ENCODE data around the gene VSX2. TPM values are rescaled to one million over a fixed set of nuclear protein-coding genes. Genes with fewer than 3 reads are reported as not detected.

VSX2 gene
- polyA plus RNA-seq, 1 donor (not counting 4 experiments of a cell fraction or from before 2014, with no cell fraction given): not detected

GRCh38 chr14:74261288-74261687, 22.0 kb downstream of the VSX2 start:
- Histone ChIP-seq H3K27ac (ENCODE audit: control insufficient read depth, insufficient read depth, low read length) (no peak overlapping the region), H3K9ac (ENCODE audit: control insufficient read depth, extremely low read depth, insufficient read depth, low read length) (no peak overlapping the region), H3K4me3 (ENCODE audit: control insufficient read depth in 2 of 3, extremely low read depth in 1 of 3, insufficient read depth in 2 of 3, low read depth in 1 of 3, low read length in 3 of 3) (no peak overlapping the region), H2AFZ (ENCODE audit: control insufficient read depth, low read length) (no peak overlapping the region), H3K9me3 (ENCODE audit: control insufficient read depth, low read depth, low read length) (no peaks in the 10 kb centered on the region), H3K79me2 (ENCODE audit: control insufficient read depth, insufficient read depth, low read length) (no peaks in the 10 kb centered on the region), H3K9me1 (ENCODE audit: control insufficient read depth, extremely low read depth, insufficient read depth, low read length) (no peaks in the 10 kb centered on the region), H3K4me1 (ENCODE audit: control insufficient read depth, extremely low read depth, insufficient read depth, low read length) (peaks cover 22% of the 10 kb centered on the region), H3K36me3 (ENCODE audit: control insufficient read depth in 2 of 2, extremely low read depth in 1 of 2, insufficient read depth in 2 of 2, low read length in 2 of 2) (no peaks in the 10 kb centered on the region), H4K20me1 (ENCODE audit: control insufficient read depth, extremely low read depth, insufficient read depth, low read length) (no peaks in the 10 kb centered on the region), H3K4me2 (ENCODE audit: control insufficient read depth, extremely low read depth, insufficient read depth, low read depth, low read length) (peak overlapping the region; percentile 36), H3K27me3 (ENCODE audit: control insufficient read depth, extremely low read depth, insufficient read depth, low read length) (peaks cover 24% of the 10 kb centered on the region)
- FAIRE-seq (peak; percentile 79), DNase-seq (ENCODE audit: low read depth, low spot score) (peak; percentile 19)
- TF ChIP-seq, protein P1, sequence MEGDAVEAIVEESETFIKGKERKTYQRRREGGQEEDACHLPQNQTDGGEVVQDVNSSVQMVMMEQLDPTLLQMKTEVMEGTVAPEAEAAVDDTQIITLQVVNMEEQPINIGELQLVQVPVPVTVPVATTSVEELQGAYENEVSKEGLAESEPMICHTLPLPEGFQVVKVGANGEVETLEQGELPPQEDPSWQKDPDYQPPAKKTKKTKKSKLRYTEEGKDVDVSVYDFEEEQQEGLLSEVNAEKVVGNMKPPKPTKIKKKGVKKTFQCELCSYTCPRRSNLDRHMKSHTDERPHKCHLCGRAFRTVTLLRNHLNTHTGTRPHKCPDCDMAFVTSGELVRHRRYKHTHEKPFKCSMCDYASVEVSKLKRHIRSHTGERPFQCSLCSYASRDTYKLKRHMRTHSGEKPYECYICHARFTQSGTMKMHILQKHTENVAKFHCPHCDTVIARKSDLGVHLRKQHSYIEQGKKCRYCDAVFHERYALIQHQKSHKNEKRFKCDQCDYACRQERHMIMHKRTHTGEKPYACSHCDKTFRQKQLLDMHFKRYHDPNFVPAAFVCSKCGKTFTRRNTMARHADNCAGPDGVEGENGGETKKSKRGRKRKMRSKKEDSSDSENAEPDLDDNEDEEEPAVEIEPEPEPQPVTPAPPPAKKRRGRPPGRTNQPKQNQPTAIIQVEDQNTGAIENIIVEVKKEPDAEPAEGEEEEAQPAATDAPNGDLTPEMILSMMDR (optimal IDR thresholded peaks at IDR 0.05 in 1 of 3, IDR thresholded peaks at IDR 0.05 in 1 of 3, conservative IDR thresholded peaks at IDR 0.05 in 1 of 3; ENCODE audit: extremely low read depth in 1 of 3, insufficient read depth in 2 of 3, low read length in 3 of 3): no peak
- TF ChIP-seq EZH2 (IDR thresholded peaks at IDR 0.05; ENCODE audit: low read length): no peak
- dilution Hi-C loops (cut with MboI; ENCODE audit: extremely low pct_ligation_motif_present, low sequenced_read_pairs): no loop called here

DNA sequence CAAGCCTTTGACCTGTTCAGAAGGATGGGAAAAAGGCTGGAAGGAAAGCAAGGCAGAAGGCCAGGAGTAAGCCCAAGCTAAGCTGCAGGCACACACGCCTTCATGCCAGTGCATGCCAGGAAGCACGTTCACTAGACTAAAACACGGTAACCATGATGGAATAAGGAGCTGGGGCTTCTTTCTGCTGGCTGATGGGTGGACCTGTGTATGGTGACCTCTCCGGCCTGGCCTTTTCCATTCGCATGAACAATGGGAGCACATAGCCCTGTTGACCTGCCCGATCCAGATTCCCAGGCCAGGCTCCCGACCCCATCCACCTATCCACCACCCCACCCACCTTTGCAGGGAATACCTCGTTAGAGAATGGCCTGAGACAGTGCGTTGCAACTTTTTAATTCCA, 22.8 kb downstream of the VSX2 start:
- Histone ChIP-seq H3K4me3 (ENCODE audit: control insufficient read depth in 2 of 3, extremely low read depth in 1 of 3, insufficient read depth in 2 of 3, low read depth in 1 of 3, low read length in 3 of 3) (no peak overlapping the region), H3K9me1 (ENCODE audit: control insufficient read depth, extremely low read depth, insufficient read depth, low read length) (no peaks in the 10 kb centered on the region), H3K27me3 (ENCODE audit: control insufficient read depth, extremely low read depth, insufficient read depth, low read length) (peaks cover 22% of the 10 kb centered on the region), H3K27ac (ENCODE audit: control insufficient read depth, insufficient read depth, low read length) (no peak overlapping the region), H3K9ac (ENCODE audit: control insufficient read depth, extremely low read depth, insufficient read depth, low read length) (no peak overlapping the region), H3K36me3 (ENCODE audit: control insufficient read depth in 2 of 2, extremely low read depth in 1 of 2, insufficient read depth in 2 of 2, low read length in 2 of 2) (no peaks in the 10 kb centered on the region), H3K9me3 (ENCODE audit: control insufficient read depth, low read depth, low read length) (no peaks in the 10 kb centered on the region), H4K20me1 (ENCODE audit: control insufficient read depth, extremely low read depth, insufficient read depth, low read length) (no peaks in the 10 kb centered on the region), H3K4me1 (ENCODE audit: control insufficient read depth, extremely low read depth, insufficient read depth, low read length) (peaks cover 22% of the 10 kb centered on the region), H3K79me2 (ENCODE audit: control insufficient read depth, insufficient read depth, low read length) (no peaks in the 10 kb centered on the region), H2AFZ (ENCODE audit: control insufficient read depth, low read length) (no peak overlapping the region), H3K4me2 (ENCODE audit: control insufficient read depth, extremely low read depth, insufficient read depth, low read depth, low read length) (no peak overlapping the region)
- TF ChIP-seq, protein P1 (optimal IDR thresholded peaks at IDR 0.05 in 1 of 3, IDR thresholded peaks at IDR 0.05 in 1 of 3, conservative IDR thresholded peaks at IDR 0.05 in 1 of 3; ENCODE audit: extremely low read depth in 1 of 3, insufficient read depth in 2 of 3, low read length in 3 of 3): no peak
- no peak for TF ChIP-seq EZH2 (IDR thresholded peaks at IDR 0.05; ENCODE audit: low read length)
- dilution Hi-C loops (cut with MboI; ENCODE audit: extremely low pct_ligation_motif_present, low sequenced_read_pairs): no loop called here
- FAIRE-seq (no peak), DNase-seq (ENCODE audit: low read depth, low spot score) (no peak)

Measured in keratinocyte (primary cell).